Vagina (tissue), 2 donors: Measurements from ENCODE around the gene CTSD. TPM values are rescaled to one million over a fixed set of nuclear protein-coding genes. Genes with fewer than 3 reads are reported as not detected.

Experiments used
- DNase-seq, 2 donors: peaks; one replicate each; pipeline ENCODE4 v3.0.0-alpha.2; 2017; ENCODE audit errors: extremely low spot score in 2 of 2
- H3K27ac ChIP-seq: fragments of 200-600 bp; sonication (generic); one replicate; pipeline ENCODE4 v1.5.1; 2019
- H3K27me3 ChIP-seq: fragments of 200-600 bp; sonication (generic); one replicate; pipeline ENCODE4 v1.5.1; 2019
- H3K36me3 ChIP-seq, 2 donors: fragments of 200-600 bp; sonication (generic); one replicate each; pipeline ENCODE4 v1.5.1; 2017 to 2019
- H3K4me1 ChIP-seq: fragments of 200-600 bp; sonication (generic); one replicate; pipeline ENCODE4 v1.5.1; 2019
- H3K4me3 ChIP-seq, 2 donors: fragments of 200-600 bp; sonication (generic); 1 replicate in 1 of 2; 2 replicates in 1 of 2; pipeline ENCODE4 v1.5.1; 2016 to 2019
- H3K9me3 ChIP-seq: fragments of 200-600 bp; sonication (generic); one replicate; pipeline ENCODE4 v1.5.1; 2019
- POLR2A ChIP-seq, 2 donors: fragments of 450-650 bp; IDR thresholded peaks; one replicate each; pipeline ENCODE4 v1.6.1; 2017; ENCODE audit warnings: antibody characterized with exemption in 2 of 2, mild to moderate bottlenecking in 2 of 2, moderate library complexity in 2 of 2
- POLR2AphosphoS5 ChIP-seq, 2 donors: sonication (generic); formaldehyde crosslinking; IDR thresholded peaks; one replicate each; pipeline ENCODE4 v1.9.0; 2017; ENCODE audit warnings: antibody characterized with exemption in 2 of 2, mild to moderate bottlenecking in 2 of 2, low read depth in 1 of 2; ENCODE audit not compliant: insufficient read depth in 1 of 2
- intact Hi-C: fragments of 100-400 bp; cut with DNase I; formaldehyde crosslinking; loops from one replicate; pipeline ENCODE4 v1.15.1; 2023
- total RNA-seq: library from RNA; depleted of rRNA; stranded (reverse); fragments of >200 nt; gene quantifications from one replicate; pipeline ENCODE4 v1.2.3, GENCODE V29; 2016
- TF ChIP-seq, protein P1 (sequence below), 3 experiments: fragments of 450-650 bp in 2 of 3; fragments of 200-600 bp in 1 of 3; sonication (generic) in 1 of 3; IDR thresholded peaks; one replicate each; pipeline ENCODE4 v1.5.1; 2017 to 2019; ENCODE audit warnings: antibody characterized with exemption in 3 of 3, mild to moderate bottlenecking in 2 of 3, moderate library complexity in 2 of 3

The CTSD gene
- total RNA-seq, 1 donor from 2014 or later = 508 TPM

DNA sequence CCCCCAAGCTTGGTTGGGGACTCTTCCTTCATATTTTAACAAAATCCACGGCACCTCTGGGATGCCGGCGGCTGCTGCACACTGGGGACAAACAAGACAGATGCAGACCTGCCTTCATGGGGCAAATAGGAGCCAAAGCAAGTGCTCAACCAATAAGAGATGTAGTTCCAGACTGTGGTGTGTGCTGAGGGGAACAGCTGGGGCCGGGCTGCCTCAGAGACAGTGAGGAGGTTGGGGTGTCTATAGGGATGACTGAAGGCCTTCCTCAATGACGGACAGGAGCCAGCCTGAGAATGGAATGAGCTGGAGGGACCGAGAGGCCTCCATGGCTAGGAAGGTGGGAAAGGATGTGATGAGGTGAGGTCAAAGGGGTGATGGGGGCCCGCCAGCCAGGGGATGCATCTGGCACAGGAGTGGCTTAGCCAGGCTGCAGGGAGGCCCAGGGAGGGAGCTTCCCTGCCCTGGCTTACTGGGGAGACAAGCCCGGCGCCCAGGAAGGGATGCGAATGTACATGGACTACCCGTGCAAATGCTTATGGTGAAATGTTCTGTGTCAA is 10.3 kb upstream of the CTSD start:
- Histone ChIP-seq H3K36me3 (no peaks in the 10 kb centered on the region), H3K4me1 (peaks cover 44% of the 10 kb centered on the region), H3K27ac (no peak overlapping the region), H3K4me3 (no peak overlapping the region), H3K9me3 (no peaks in the 10 kb centered on the region), H3K27me3 (no peaks in the 10 kb centered on the region)
- intact Hi-C loops = no loop called here
- TF ChIP-seq POLR2AphosphoS5 (IDR thresholded peaks at IDR 0.05; ENCODE audit: insufficient read depth in 1 of 2, low read depth in 1 of 2) (no peak), POLR2A (IDR thresholded peaks at IDR 0.05) (no peak)
- TF ChIP-seq, protein P1, sequence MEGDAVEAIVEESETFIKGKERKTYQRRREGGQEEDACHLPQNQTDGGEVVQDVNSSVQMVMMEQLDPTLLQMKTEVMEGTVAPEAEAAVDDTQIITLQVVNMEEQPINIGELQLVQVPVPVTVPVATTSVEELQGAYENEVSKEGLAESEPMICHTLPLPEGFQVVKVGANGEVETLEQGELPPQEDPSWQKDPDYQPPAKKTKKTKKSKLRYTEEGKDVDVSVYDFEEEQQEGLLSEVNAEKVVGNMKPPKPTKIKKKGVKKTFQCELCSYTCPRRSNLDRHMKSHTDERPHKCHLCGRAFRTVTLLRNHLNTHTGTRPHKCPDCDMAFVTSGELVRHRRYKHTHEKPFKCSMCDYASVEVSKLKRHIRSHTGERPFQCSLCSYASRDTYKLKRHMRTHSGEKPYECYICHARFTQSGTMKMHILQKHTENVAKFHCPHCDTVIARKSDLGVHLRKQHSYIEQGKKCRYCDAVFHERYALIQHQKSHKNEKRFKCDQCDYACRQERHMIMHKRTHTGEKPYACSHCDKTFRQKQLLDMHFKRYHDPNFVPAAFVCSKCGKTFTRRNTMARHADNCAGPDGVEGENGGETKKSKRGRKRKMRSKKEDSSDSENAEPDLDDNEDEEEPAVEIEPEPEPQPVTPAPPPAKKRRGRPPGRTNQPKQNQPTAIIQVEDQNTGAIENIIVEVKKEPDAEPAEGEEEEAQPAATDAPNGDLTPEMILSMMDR (IDR thresholded peaks at IDR 0.05) = no peak
- DNase-seq = no peak

DNA sequence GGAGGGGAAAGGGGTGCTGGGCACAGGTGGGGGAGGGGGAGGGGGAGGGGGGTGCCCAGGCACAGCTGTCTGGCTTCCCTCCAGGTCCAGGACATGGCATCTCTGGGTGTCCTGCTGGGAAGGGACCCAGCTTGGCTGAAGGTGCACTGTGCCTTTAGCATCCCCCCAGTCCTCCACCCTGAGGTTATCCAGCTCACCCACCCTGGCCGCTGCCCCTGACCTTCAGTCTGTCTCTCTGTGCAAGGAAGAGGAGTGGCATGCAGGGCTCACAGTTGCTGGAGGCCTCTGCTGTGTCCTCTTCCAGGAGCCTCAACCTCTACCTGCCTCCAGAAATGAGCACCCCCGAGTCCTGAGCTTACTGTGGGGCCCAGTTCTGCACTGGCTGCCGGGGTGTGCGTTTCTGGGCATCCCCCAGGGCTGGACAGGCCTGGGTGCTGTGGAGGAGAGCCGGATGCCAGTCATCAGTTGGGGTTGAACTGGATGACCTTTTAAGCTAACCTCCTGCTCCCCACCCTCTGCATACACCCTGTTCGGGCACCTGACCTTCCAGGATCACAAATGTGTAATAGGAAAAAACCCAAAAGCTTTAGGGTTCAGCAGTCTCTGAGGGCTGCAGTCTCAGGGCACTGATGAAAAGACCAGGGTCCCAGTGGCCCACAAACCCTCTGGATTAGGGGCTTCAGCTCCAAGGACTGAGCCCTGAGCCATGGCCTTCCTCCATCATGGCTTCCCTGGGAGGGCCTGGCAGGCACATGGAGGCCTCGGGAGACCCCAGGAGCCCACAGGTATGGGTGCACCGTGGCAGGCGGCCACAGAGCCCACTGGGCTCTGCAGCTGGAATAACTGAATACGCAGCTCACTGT is 9.6 kb upstream of the CTSD start:
- Histone ChIP-seq H3K27ac (peak overlapping the region; percentile 68), H3K36me3 (no peaks in the 10 kb centered on the region), H3K9me3 (no peaks in the 10 kb centered on the region), H3K27me3 (no peaks in the 10 kb centered on the region), H3K4me1 (peaks cover 51% of the 10 kb centered on the region), H3K4me3 (no peak overlapping the region)
- intact Hi-C loops = no loop called here
- TF ChIP-seq, protein P1 (IDR thresholded peaks at IDR 0.05) = no peak
- TF ChIP-seq POLR2A (IDR thresholded peaks at IDR 0.05) (no peak), POLR2AphosphoS5 (IDR thresholded peaks at IDR 0.05; ENCODE audit: insufficient read depth in 1 of 2, low read depth in 1 of 2) (no peak)
- no peak for DNase-seq

DNA sequence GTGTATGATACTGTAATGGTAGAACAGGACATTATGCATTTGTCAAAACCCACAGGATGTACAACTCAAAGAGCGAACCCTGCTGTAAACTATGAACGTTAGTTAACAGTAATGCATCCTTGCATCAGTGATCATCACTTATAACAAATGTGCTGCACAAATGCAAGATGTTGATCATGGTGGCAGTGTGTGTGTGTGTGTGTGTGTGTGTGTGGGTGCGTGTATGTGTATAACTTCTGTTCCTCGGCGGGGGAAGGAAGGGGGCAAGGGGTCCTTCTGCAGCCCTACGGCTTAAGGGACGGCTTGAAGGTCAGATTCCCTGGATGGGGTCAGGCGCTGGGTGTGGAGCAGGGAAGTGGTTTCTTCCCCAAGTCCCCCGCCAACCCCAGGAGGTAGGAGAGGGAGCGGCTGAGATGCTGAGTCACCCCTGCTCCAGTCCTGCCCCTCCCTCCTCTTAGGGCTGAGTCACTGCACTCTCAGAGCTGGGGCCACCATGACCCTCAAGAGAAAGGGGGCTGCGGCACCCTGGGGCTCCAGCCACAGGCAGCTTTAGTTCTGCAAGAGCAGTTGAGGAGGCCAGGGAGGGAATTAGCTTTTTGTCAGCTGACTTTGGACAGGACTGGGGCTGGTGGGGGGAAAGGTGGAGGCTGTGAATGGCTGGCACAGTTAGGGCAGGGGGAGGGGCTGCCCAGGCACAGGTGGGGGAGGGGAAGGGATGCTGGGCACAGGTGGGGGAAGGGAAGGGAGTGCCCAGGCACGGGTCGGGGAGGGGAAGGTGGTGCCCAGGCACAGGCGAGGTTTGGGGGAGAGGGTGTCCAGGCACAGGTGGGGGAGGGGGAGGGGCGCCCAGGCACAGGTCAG is 8.8 kb upstream of the CTSD start:
- Histone ChIP-seq H3K4me1 (peaks cover 55% of the 10 kb centered on the region), H3K27me3 (no peaks in the 10 kb centered on the region), H3K4me3 (peak overlapping the region in 1 of 2 donors; percentile 15), H3K27ac (peak overlapping the region; percentile 68), H3K9me3 (no peaks in the 10 kb centered on the region), H3K36me3 (no peaks in the 10 kb centered on the region)
- intact Hi-C loops = no loop called here
- DNase-seq = no peak
- TF ChIP-seq POLR2AphosphoS5 (IDR thresholded peaks at IDR 0.05; ENCODE audit: insufficient read depth in 1 of 2, low read depth in 1 of 2) = peak in 1 of 2 donors; percentile 77
- no peak for TF ChIP-seq POLR2A (IDR thresholded peaks at IDR 0.05)
- TF ChIP-seq, protein P1 (IDR thresholded peaks at IDR 0.05) = no peak

DNA sequence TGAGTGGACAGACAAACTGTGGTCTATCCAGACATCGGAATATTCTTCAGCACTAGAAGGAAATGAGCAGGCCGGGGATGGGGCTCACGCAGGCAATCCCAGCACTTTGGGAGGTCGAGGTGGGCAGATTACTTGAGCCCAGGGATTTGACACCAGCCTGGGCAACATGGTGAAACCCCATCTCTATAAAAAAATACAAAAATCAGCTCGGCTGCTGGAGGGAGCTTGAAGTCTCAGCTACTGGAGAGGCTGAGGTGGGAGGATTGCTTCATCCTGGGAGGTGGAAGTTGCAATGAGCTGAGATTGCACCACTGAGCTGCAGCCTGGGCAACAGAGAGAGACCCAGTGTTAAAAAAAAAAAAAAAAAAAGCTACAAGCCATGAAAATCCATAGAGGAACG is 8.0 kb upstream of the CTSD start:
- no peak for DNase-seq
- intact Hi-C loops = no loop called here
- no peaks in the 10 kb centered on the region for H3K9me3 ChIP-seq
- no peak for TF ChIP-seq POLR2A (IDR thresholded peaks at IDR 0.05)
- no peak for TF ChIP-seq POLR2AphosphoS5 (IDR thresholded peaks at IDR 0.05; ENCODE audit: insufficient read depth in 1 of 2, low read depth in 1 of 2)
- TF ChIP-seq, protein P1 (IDR thresholded peaks at IDR 0.05) = no peak
- peaks cover 55% of the 10 kb centered on the region for H3K4me1 ChIP-seq
- no peaks in the 10 kb centered on the region for H3K36me3 ChIP-seq
- no peaks in the 10 kb centered on the region for H3K27me3 ChIP-seq
- H3K4me3 ChIP-seq = no peak overlapping the region
- peak overlapping the region; percentile 68 for H3K27ac ChIP-seq
